Measurements from ENCODE around the gene CCDC180. TPM values are rescaled to one million over a fixed set of nuclear protein-coding genes. Genes with fewer than 3 reads are reported as not detected.

CCDC180 gene
- total RNA-seq, 1 experiment from 2014 or later: 7.9 TPM

DNA sequence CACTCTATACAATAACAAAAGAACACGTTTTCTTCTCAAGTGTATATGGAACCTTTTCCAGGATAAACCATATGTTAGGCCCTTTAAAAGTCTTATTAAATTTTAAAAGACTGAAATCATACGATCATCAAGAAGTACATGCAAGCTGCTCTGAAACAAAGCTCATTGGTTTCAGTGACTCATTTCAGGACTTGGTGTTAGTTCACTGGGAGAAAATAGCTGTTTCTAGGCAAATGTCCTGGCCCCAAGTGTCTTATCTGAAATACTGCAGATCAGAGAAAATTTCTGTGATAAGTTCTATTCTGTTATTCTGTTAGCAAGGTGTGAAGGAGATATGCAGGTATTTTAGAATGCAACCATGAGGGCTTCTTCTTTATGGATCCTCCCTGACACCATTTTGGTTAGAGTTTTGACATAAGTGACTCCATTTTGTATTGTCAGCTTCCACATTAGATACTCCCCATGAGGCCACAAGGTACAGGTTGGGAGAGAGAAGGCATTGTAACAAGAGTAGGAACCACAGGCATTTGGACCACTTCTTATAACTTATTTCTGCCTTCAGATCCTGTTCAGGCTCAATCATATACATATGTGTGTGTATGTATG is 7.5 kb upstream of the CCDC180 start:
- Histone ChIP-seq H3K9ac (ENCODE audit: low read length) (no peak overlapping the region), H2AFZ (ENCODE audit: low read depth, low read length, poor library complexity, severe bottlenecking) (no peak overlapping the region), H3K9me2 (ENCODE audit: insufficient read depth) (no peaks in the 10 kb centered on the region; the same call in 1 of the 2 replicates), H3K27ac (ENCODE audit: low read depth, low read length) (no peak overlapping the region), H3K27me3 (ENCODE audit: insufficient read depth, low read length) (no peaks in the 10 kb centered on the region), H3K4me2 (ENCODE audit: low read length) (no peak overlapping the region), H3K9me3 (ENCODE audit: control insufficient read depth in 1 of 2, insufficient read depth in 1 of 2, low read depth in 1 of 2, low read length in 2 of 2) (peaks cover 0 to 7% of the 10 kb centered on the region in 2 experiments; a peak in 1 of 4 replicates), H4K20me1 (ENCODE audit: insufficient read depth) (no peaks in the 10 kb centered on the region), H3K4me1 (ENCODE audit: control insufficient read depth in 1 of 2, insufficient read depth in 2 of 2, low read length in 2 of 2) (no peaks in the 10 kb centered on the region), H3K4me3 (replicated peaks in 1 of 2; ENCODE audit: low read depth in 1 of 2, low read length in 2 of 2) (no peak overlapping the region), H3K79me2 (ENCODE audit: insufficient read depth, low read length) (no peaks in the 10 kb centered on the region), H3K36me3 (ENCODE audit: control insufficient read depth in 1 of 2, insufficient read depth in 2 of 2, low read length in 2 of 2) (no peaks in the 10 kb centered on the region)
- no TSS peak for BruUV-seq (replicated peaks)
- DNase-seq (ENCODE audit: low read depth, low spot score) (no peak), ATAC-seq (no peak)
- ChIA-PET POLR2A (no interaction called here), CTCF (no interaction called here), RAD21 (ENCODE audit: low non-redundant PET in 1 of 2, low total read pairs in 2 of 2, uncharacterized antibody in 2 of 2, unreplicated experiment in 2 of 2) (no interaction called here)
- intact Hi-C loops (cut with micrococcal nuclease): no loop called here
- TF ChIP-seq POLR2AphosphoS5 (IDR thresholded peaks at IDR 0.05; ENCODE audit: low read depth, low read length) (no peak), POLR2A (IDR thresholded peaks at IDR 0.05; ENCODE audit: borderline replicate concordance, extremely low read depth, insufficient read depth, insufficient read length) (no peak), JUND (IDR thresholded peaks at IDR 0.05) (no peak), EZH2 (IDR thresholded peaks at IDR 0.05) (no peak), MAX (IDR thresholded peaks at IDR 0.05) (no peak), RAD21 (IDR thresholded peaks at IDR 0.05; ENCODE audit: low read depth) (no peak), CEBPB (IDR thresholded peaks at IDR 0.05; ENCODE audit: low read depth) (no peak), ELF1 (IDR thresholded peaks at IDR 0.05; ENCODE audit: borderline replicate concordance, low read depth) (no peak), TCF7L2 (IDR thresholded peaks at IDR 0.05; ENCODE audit: borderline replicate concordance, extremely low read depth, insufficient read depth, insufficient read length) (no peak)
- TF ChIP-seq, protein P1, sequence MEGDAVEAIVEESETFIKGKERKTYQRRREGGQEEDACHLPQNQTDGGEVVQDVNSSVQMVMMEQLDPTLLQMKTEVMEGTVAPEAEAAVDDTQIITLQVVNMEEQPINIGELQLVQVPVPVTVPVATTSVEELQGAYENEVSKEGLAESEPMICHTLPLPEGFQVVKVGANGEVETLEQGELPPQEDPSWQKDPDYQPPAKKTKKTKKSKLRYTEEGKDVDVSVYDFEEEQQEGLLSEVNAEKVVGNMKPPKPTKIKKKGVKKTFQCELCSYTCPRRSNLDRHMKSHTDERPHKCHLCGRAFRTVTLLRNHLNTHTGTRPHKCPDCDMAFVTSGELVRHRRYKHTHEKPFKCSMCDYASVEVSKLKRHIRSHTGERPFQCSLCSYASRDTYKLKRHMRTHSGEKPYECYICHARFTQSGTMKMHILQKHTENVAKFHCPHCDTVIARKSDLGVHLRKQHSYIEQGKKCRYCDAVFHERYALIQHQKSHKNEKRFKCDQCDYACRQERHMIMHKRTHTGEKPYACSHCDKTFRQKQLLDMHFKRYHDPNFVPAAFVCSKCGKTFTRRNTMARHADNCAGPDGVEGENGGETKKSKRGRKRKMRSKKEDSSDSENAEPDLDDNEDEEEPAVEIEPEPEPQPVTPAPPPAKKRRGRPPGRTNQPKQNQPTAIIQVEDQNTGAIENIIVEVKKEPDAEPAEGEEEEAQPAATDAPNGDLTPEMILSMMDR (IDR thresholded peaks at IDR 0.05 in 2 of 3, conservative IDR thresholded peaks at IDR 0.05 in 1 of 3; ENCODE audit: borderline replicate concordance in 1 of 3, insufficient read depth in 1 of 3, low read depth in 2 of 3, low read length in 2 of 3): no peak

Data from HCT116 (cell line).